Loucy (cell line): ENCODE data around the gene HEBP1.

Experiments
- H2AFZ ChIP-seq: fragments of 200-600 bp; sonication (generic); 2 replicates; pipeline ENCODE4 v1.6.0; 2016; ENCODE audit warnings: antibody characterized with exemption, mild to moderate bottlenecking, low read length, moderate library complexity
- H3F3A ChIP-seq: fragments of 200-600 bp; 2 replicates; pipeline ENCODE4 v1.6.0; 2016; ENCODE audit warnings: antibody characterized with exemption, low read depth, mild to moderate bottlenecking
- H3K27me3 ChIP-seq: fragments of 200-600 bp; sonication (generic); 2 replicates; pipeline ENCODE4 v1.6.1; 2014; ENCODE audit warnings: low read length, mild to moderate bottlenecking; ENCODE audit not compliant: insufficient read depth, poor library complexity, severe bottlenecking
- H3K36me3 ChIP-seq: fragments of 200-600 bp; sonication (generic); 2 replicates; pipeline ENCODE4 v1.6.1; 2016; ENCODE audit warnings: low read length; ENCODE audit not compliant: insufficient read depth
- H3K4me1 ChIP-seq: fragments of 200-600 bp; sonication (generic); 2 replicates; pipeline ENCODE4 v1.5.1; 2014; ENCODE audit warnings: low read length, mild to moderate bottlenecking; ENCODE audit not compliant: insufficient read depth, poor library complexity, severe bottlenecking
- H3K4me2 ChIP-seq: fragments of 200-600 bp; sonication (generic); 2 replicates; pipeline ENCODE4 v1.6.0; 2014; ENCODE audit warnings: antibody characterized with exemption, low read length, low read depth, mild to moderate bottlenecking; ENCODE audit not compliant: poor library complexity, severe bottlenecking
- H3K4me3 ChIP-seq: fragments of 200-600 bp; sonication (generic); 2 replicates; pipeline ENCODE4 v1.5.1; 2014; ENCODE audit warnings: low read length, mild to moderate bottlenecking, mixed read lengths; ENCODE audit not compliant: poor library complexity, severe bottlenecking
- H3K79me2 ChIP-seq: fragments of 200-600 bp; sonication (generic); 2 replicates; pipeline ENCODE4 v1.6.1; 2014; ENCODE audit warnings: low read length; ENCODE audit not compliant: insufficient read depth
- H3K9ac ChIP-seq: fragments of 200-600 bp; sonication (generic); 2 replicates; pipeline ENCODE4 v1.6.0; 2014; ENCODE audit warnings: mild to moderate bottlenecking, low read depth, low read length, moderate library complexity; ENCODE audit not compliant: poor library complexity, severe bottlenecking
- H3K9me2 ChIP-seq: fragments of 200-600 bp; sonication (generic); replicated peaks from 2 replicates; pipeline ENCODE4 v1.6.1; 2016; ENCODE audit warnings: low read depth, low read length, mixed read lengths
- H3K9me3 ChIP-seq: fragments of 200-600 bp; sonication (generic); 2 replicates; pipeline ENCODE4 v1.6.1; 2014; ENCODE audit warnings: mild to moderate bottlenecking, antibody characterized with exemption, low read length, low read depth; ENCODE audit not compliant: insufficient read depth
- H4K20me1 ChIP-seq: fragments of 200-600 bp; sonication (generic); 2 replicates; pipeline ENCODE4 v1.6.0; 2014; ENCODE audit warnings: antibody characterized with exemption, low read length, mild to moderate bottlenecking; ENCODE audit not compliant: insufficient read depth, poor library complexity, severe bottlenecking
- EZH2phosphoT487 ChIP-seq: fragments of 200-600 bp; IDR thresholded peaks from 2 replicates; pipeline ENCODE4 v1.6.1; 2018; ENCODE audit warnings: antibody characterized with exemption, mild to moderate bottlenecking, moderate library complexity, borderline replicate concordance
- TF ChIP-seq, protein P1 (sequence below): fragments of 200-600 bp; sonication (generic); conservative IDR thresholded peaks from 2 replicates; pipeline ENCODE4 v1.5.1; 2014; ENCODE audit warnings: mild to moderate bottlenecking, antibody characterized with exemption, low read length

The HEBP1 gene

DNA sequence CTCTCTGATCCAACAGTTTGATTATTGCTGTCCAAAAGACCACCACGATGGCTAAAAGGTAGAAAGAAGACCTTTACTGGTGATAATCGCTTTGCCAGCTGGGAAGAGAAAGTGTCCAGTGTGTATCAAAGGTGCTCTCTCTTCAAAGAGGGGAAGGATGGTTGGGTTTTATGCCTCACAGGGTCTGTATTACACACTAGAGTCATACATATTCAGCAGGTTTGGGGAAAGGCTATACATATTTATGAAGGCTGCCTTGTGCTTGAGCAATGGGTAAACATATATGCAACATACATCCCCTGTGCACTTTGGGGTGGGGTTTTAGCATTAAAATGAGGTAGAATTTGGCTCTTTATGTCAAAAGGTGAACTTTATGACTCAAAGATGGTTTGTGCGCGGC, 66.3 kb downstream of the HEBP1 start:
- Histone ChIP-seq H3K79me2 (no peaks in the 10 kb centered on the region), H2AFZ (no peak overlapping the region), H4K20me1 (no peaks in the 10 kb centered on the region), H3K27me3 (no peaks in the 10 kb centered on the region), H3K36me3 (no peaks in the 10 kb centered on the region), H3K9ac (no peak overlapping the region), H3K4me2 (no peak overlapping the region), H3K9me2 (no peaks in the 10 kb centered on the region), H3F3A (no peaks in the 10 kb centered on the region), H3K4me1 (peaks cover 3% of the 10 kb centered on the region), H3K9me3 (no peaks in the 10 kb centered on the region), H3K4me3 (no peak overlapping the region)
- TF ChIP-seq, protein P1, sequence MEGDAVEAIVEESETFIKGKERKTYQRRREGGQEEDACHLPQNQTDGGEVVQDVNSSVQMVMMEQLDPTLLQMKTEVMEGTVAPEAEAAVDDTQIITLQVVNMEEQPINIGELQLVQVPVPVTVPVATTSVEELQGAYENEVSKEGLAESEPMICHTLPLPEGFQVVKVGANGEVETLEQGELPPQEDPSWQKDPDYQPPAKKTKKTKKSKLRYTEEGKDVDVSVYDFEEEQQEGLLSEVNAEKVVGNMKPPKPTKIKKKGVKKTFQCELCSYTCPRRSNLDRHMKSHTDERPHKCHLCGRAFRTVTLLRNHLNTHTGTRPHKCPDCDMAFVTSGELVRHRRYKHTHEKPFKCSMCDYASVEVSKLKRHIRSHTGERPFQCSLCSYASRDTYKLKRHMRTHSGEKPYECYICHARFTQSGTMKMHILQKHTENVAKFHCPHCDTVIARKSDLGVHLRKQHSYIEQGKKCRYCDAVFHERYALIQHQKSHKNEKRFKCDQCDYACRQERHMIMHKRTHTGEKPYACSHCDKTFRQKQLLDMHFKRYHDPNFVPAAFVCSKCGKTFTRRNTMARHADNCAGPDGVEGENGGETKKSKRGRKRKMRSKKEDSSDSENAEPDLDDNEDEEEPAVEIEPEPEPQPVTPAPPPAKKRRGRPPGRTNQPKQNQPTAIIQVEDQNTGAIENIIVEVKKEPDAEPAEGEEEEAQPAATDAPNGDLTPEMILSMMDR = no peak
- TF ChIP-seq EZH2phosphoT487 = no peak

DNA sequence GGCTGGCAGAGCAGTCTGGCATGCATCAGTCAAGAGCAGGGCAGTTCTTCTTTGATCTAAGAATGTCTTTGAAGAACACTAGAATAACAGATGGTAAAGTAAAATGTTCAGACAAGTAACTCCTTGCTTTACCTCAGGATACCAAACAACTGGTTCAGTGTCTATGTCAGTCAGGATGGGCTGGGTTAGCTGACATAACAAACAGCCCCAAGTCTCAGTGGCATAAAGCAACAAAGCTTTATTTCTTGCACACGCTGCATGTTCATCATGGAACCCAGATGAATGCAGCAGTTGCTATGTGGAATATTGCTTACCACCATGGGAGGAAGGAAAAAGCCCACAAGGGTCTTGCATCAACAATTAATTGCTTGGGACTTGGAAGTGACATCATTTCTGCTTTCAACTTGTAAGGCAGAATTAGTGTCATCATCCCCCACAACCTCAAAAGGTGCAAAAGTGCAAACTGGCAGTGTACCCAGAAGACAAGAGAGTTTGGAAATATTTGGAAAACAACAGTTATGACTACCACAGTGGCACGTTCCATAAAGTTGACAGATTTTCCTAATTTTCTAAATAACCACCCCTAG, 69.3 kb downstream of the HEBP1 start:
- Histone ChIP-seq H3K4me2 (no peak overlapping the region), H3F3A (no peaks in the 10 kb centered on the region), H3K36me3 (no peaks in the 10 kb centered on the region), H4K20me1 (no peaks in the 10 kb centered on the region), H3K9ac (no peak overlapping the region), H3K4me3 (no peak overlapping the region), H3K9me2 (no peaks in the 10 kb centered on the region), H3K79me2 (no peaks in the 10 kb centered on the region), H3K27me3 (no peaks in the 10 kb centered on the region), H3K9me3 (no peaks in the 10 kb centered on the region), H2AFZ (no peak overlapping the region), H3K4me1 (no peaks in the 10 kb centered on the region)
- TF ChIP-seq, protein P1 = no peak
- no peak for TF ChIP-seq EZH2phosphoT487

DNA sequence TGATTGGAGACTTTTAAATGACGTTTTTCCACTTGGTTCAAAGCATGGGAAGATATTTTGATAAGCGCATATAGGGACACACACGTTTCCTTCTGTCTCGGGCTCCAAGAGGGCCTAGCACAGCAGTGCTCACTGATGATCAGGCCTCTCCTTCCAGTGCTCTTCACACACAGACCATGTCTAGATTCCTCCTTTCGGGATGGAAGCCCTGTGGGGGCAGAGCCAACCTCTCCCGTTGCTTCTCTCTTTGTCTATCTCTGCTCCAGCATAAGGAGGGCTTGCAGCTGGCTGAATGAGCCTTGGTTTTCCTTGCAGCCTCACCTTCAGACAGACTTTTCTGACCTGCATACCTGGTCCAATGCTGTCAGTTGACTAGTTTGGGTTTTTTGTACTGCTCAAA, 70.4 kb downstream of the HEBP1 start:
- Histone ChIP-seq H3K27me3 (no peaks in the 10 kb centered on the region), H3F3A (no peaks in the 10 kb centered on the region), H3K4me1 (no peaks in the 10 kb centered on the region), H3K36me3 (no peaks in the 10 kb centered on the region), H3K9me3 (no peaks in the 10 kb centered on the region), H2AFZ (no peak overlapping the region), H3K79me2 (no peaks in the 10 kb centered on the region), H3K4me3 (no peak overlapping the region), H3K4me2 (no peak overlapping the region), H3K9ac (no peak overlapping the region), H4K20me1 (no peaks in the 10 kb centered on the region), H3K9me2 (no peaks in the 10 kb centered on the region)
- TF ChIP-seq EZH2phosphoT487 = no peak
- TF ChIP-seq, protein P1 = no peak
